BJ (cell line): ENCODE measurements around the gene CDK12. TPM values are rescaled to one million over a fixed set of nuclear protein-coding genes. Genes with fewer than 3 reads are reported as not detected.

ENCODE experiments used
- CTCF ChIA-PET: fragments of 350-600 bp; formaldehyde crosslinking; extraction: SDS; loops from one replicate; lab custom pipeline; 2021; ENCODE audit warnings: antibody characterized with exemption, inconsistent platforms; lab: Yijun Ruan, JAX
- POLR2A ChIA-PET: fragments of 300-600 bp; sonication (Branson Sonifier 250); formaldehyde crosslinking; extraction: SDS; loops from one replicate; lab custom pipeline; 2021; ENCODE audit warnings: antibody characterized with exemption; lab: Charles Lee
- DNase-seq: peaks from one replicate; pipeline ENCODE4 v3.0.0-alpha.2; 2011; ENCODE audit warnings: low read depth
- H3K27me3 ChIP-seq: 2 replicates; pipeline ENCODE4 v1.6.0; 2011; ENCODE audit warnings: low read length; ENCODE audit not compliant: control insufficient read depth, insufficient read depth
- H3K36me3 ChIP-seq: 2 replicates; pipeline ENCODE4 v1.5.1; 2011; ENCODE audit warnings: low read length; ENCODE audit not compliant: control insufficient read depth, insufficient read depth
- H3K4me3 ChIP-seq: 2 replicates; pipeline ENCODE4 v1.5.1; 2011; ENCODE audit warnings: low read depth, mild to moderate bottlenecking, control low read depth, low read length
- CTCF ChIP-seq: IDR thresholded peaks from 2 replicates; pipeline ENCODE4 v1.5.1; 2011; ENCODE audit warnings: low read depth, mild to moderate bottlenecking, control low read depth, inconsistent platforms, low read length, moderate library complexity; ENCODE audit not compliant: insufficient read depth
- polyA plus RNA-seq: library from polyadenylated mRNA; depleted of rRNA; stranded (reverse); fragments of >200 nt; gene quantifications from 2 replicates; pipeline ENCODE4 v1.2.3, GENCODE V29; 2011

Gene CDK12
- polyA plus RNA-seq, 1 experiment: 16.6 TPM

- ChIA-PET CTCF (interaction anchor here (0.7 to 13.0 kb wide), 5 partner anchors 13 to 202 kb away, joined by 3 to 193 read pairs (median 4); no protein-coding TSS in a partner anchor), POLR2A (no interaction called here)
- peaks cover 25% of the 10 kb centered on the region for H3K36me3 ChIP-seq
- TF ChIP-seq CTCF: no peak
- no peak overlapping the region for H3K4me3 ChIP-seq
- H3K27me3 ChIP-seq: no peaks in the 10 kb centered on the region
- no peak for DNase-seq
Observed at GRCh38 chr17:39553341-39553945, 92.2 kb downstream of the CDK12 start.

GRCh38 chr17:39555368-39555767 is 94.1 kb downstream of the CDK12 start:
- Histone ChIP-seq H3K36me3 (peaks cover 19% of the 10 kb centered on the region), H3K4me3 (no peak overlapping the region), H3K27me3 (no peaks in the 10 kb centered on the region)
- no peak for TF ChIP-seq CTCF
- no peak for DNase-seq
- CTCF ChIA-PET: interaction anchor here (0.7 to 13.0 kb wide), 3 partner anchors 8 to 66 kb away, joined by 3 to 193 read pairs (median 9); no protein-coding TSS in a partner anchor
- POLR2A ChIA-PET: no interaction called here

GRCh38 chr17:39556423-39556822 is 95.1 kb downstream of the CDK12 start:
- POLR2A ChIA-PET: no interaction called here
- no peak for TF ChIP-seq CTCF
- Histone ChIP-seq H3K27me3 (no peaks in the 10 kb centered on the region), H3K36me3 (peaks cover 19% of the 10 kb centered on the region), H3K4me3 (no peak overlapping the region)
- CTCF ChIA-PET: interaction anchor here (1.0 to 2.3 kb wide), 4 partner anchors 9 to 65 kb away, joined by 3 to 9 read pairs (median 5); no protein-coding TSS in a partner anchor
- no peak for DNase-seq

- CTCF ChIA-PET: interaction anchor here (1.6 to 3.8 kb wide), 2 partner anchors 15 to 59 kb away, joined by 6 to 17 read pairs; no protein-coding TSS in a partner anchor
- DNase-seq: no peak
Observed at GRCh38 chr17:39562395-39562794, 101.1 kb downstream of the CDK12 start.

More at GRCh38 chr17:39562395-39562794, 101.1 kb downstream of the CDK12 start:
- Histone ChIP-seq H3K36me3 (peaks cover 15% of the 10 kb centered on the region), H3K4me3 (no peak overlapping the region), H3K27me3 (no peaks in the 10 kb centered on the region)
- POLR2A ChIA-PET: no interaction called here
- TF ChIP-seq CTCF: no peak
